Lung (tissue), 12 donors: ENCODE data around the gene SEPTIN1. TPM values are rescaled to one million over a fixed set of nuclear protein-coding genes. Genes with fewer than 3 reads are reported as not detected.
"Not testable (repeated sequence)": the region's sequence is repeated elsewhere in the genome, so short reads cannot be mapped to it uniquely, and the experiment has no call there.

ENCODE experiments used
- ATAC-seq: fragments of 200-7000 bp; cut with Tn5 transposase; one replicate; pipeline ENCODE4 v1.9.1; 2020; ENCODE audit warnings: moderate number of reproducible peaks; ENCODE audit not compliant: insufficient read depth, low FRiP score
- DNase-seq, 3 donors: peaks; one replicate each; pipeline ENCODE4 v3.0.0-alpha.2; 2013 to 2017
- H3K27ac ChIP-seq, 2 donors: one replicate each; pipeline ENCODE4 v1.5.1; 2013; ENCODE audit warnings: mild to moderate bottlenecking in 2 of 2, moderate library complexity in 2 of 2, control low read depth in 1 of 2, inconsistent platforms in 1 of 2, low read depth in 1 of 2, low read length in 1 of 2
- H3K27me3 ChIP-seq, 3 donors: one replicate each; pipeline ENCODE4 v1.5.1; 2013; ENCODE audit warnings: low read length in 2 of 3; ENCODE audit not compliant: control insufficient read depth in 3 of 3, insufficient read depth in 3 of 3
- H3K36me3 ChIP-seq, 4 donors: one replicate each; pipeline ENCODE4 v1.5.1; 2013; ENCODE audit warnings: low read length in 4 of 4, mild to moderate bottlenecking in 1 of 4, moderate library complexity in 1 of 4; ENCODE audit not compliant: control insufficient read depth in 4 of 4, insufficient read depth in 4 of 4
- H3K4me1 ChIP-seq, 5 donors: one replicate each; pipeline ENCODE4 v1.5.1; 2013; ENCODE audit warnings: low read length in 5 of 5, mild to moderate bottlenecking in 2 of 5, moderate library complexity in 1 of 5; ENCODE audit not compliant: control insufficient read depth in 5 of 5, insufficient read depth in 5 of 5
- H3K4me3 ChIP-seq: one replicate; pipeline ENCODE4 v1.5.1; 2013; ENCODE audit warnings: mild to moderate bottlenecking, control low read depth, moderate library complexity
- H3K9ac ChIP-seq, 2 donors: one replicate each; pipeline ENCODE4 v1.5.1; 2013; ENCODE audit warnings: low read length in 2 of 2, control low read depth in 1 of 2; ENCODE audit not compliant: insufficient read depth in 1 of 2
- H3K9me3 ChIP-seq, 4 donors: one replicate each; pipeline ENCODE4 v1.5.1; 2013; ENCODE audit warnings: low read length in 3 of 4, mild to moderate bottlenecking in 1 of 4, moderate library complexity in 1 of 4; ENCODE audit not compliant: control insufficient read depth in 4 of 4, insufficient read depth in 3 of 4
- CTCF ChIP-seq: IDR thresholded peaks from 2 replicates; pipeline ENCODE4 v1.5.1; 2012; ENCODE audit warnings: mild to moderate bottlenecking; ENCODE audit errors: control extremely low read depth, extremely low read depth
- WGBS, 2 donors: extraction: QIAGEN DNeasy Blood & Tissue Kit; methylation state at CpG; one replicate each; pipeline ENCODE4 v1.1.7; 2013; 5-methylcytosine and 5-hydroxymethylcytosine counted together
- polyA plus RNA-seq, 2 donors: library from polyadenylated mRNA; stranded (reverse); fragments of 200-250 nt; gene quantifications; one replicate each; pipeline ENCODE4 v1.2.1, GENCODE V29; 2013
- total RNA-seq, 2 donors: library from RNA; depleted of rRNA in 1 of 2; stranded (reverse); fragments of >200 nt in 1 of 2; gene quantifications; one replicate each; pipeline ENCODE4 v1.2.1, GENCODE V29; 2014 to 2021
- donor health status: control.
- donor health status: control.
- donor health status: Bipolar disorder and iron deficiency.
- donor health status: healthy.
- donor health status: DM: yes; HTN: yes; CAD: no.

The SEPTIN1 gene
- total and polyA plus RNA-seq, 4 donors: 3.3 to 7.3 (median 5.2) TPM

GRCh38 chr16:30398661-30399434 is 16.5 kb upstream of the SEPTIN1 start:
- Histone ChIP-seq H3K4me3 (no peak overlapping the region), H3K36me3 (peaks cover 0 to 12% (median 2%) of the 10 kb centered on the region in 4 donors), H3K9ac (no peak overlapping the region), H3K27ac (no peak overlapping the region), H3K9me3 (no peaks in the 10 kb centered on the region), H3K4me1 (peaks cover 0 to 27% (median 4%) of the 10 kb centered on the region in 5 donors), H3K27me3 (no peaks in the 10 kb centered on the region)
- TF ChIP-seq CTCF: no peak
- 83 to 88% methylated on average over 23 of the region's 23 CpGs for WGBS, 2 donors
- ATAC-seq (no peak), DNase-seq (no peak)

DNA sequence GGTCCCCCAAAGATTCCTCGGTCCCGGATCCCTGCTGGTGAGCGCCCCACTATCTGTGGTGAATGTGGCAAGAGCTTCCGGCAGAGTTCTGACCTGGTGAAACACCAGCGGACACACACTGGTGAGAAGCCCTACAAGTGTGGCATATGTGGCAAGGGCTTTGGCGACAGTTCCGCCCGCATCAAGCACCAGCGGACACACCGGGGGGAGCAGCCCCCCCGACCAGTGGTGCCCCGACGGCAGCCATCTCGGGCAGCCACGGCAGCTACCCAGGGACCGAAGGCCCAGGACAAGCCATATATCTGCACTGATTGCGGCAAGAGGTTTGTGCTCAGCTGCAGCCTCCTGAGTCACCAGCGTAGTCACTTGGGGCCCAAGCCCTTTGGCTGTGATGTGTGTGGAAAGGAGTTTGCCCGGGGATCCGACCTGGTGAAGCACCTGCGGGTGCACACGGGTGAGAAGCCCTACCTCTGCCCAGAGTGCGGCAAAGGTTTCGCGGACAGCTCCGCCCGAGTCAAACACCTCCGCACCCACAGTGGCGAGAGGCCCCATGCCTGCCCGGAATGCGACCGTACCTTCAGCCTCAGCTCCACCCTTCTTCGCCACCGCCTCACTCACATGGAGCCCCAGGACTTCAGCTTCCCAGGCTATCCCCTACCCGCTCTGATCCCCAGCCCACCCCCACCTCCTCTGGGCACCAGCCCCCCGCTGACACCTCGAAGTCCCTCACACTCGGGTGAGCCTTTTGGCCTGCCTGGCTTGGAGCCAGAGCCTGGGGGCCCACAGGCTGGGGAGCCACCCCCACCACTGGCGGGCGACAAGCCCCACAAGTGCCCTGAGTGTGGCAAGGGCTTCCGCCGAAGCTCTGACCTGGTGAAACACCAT is 15.7 kb upstream of the SEPTIN1 start:
- H3K9ac ChIP-seq: no peak overlapping the region
- no peak for DNase-seq
- H3K4me1 ChIP-seq: peaks cover 0 to 28% (median 4%) of the 10 kb centered on the region in 5 donors
- TF ChIP-seq CTCF: no peak
- ATAC-seq: no peak
- peaks cover 0 to 12% (median 2%) of the 10 kb centered on the region in 4 donors for H3K36me3 ChIP-seq
- WGBS, 2 donors: 87 to 90% methylated on average over 42 of the region's 42 CpGs
- H3K27me3 ChIP-seq: no peaks in the 10 kb centered on the region
- no peaks in the 10 kb centered on the region for H3K9me3 ChIP-seq
- H3K4me3 ChIP-seq: no peak overlapping the region
- no peak overlapping the region for H3K27ac ChIP-seq

DNA sequence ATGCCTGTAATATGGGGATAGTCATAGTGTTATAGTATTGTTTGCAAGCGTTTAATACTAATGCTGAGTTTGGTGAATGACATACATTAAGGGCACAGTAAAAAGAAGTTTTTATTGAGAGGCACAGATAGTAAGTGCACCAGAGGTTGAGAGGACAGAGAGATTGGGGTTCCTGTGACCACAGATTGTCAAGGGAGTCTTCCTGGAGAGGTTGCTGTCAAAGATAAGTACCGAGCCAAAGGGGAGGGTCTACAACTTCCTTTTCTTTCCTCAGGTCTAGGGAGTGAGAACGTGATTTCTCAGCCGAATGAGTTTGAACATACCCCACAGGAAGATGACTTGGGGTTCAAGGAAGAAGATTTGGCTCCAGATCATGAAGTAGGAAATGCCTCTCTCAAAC is 14.7 kb upstream of the SEPTIN1 start:
- H3K27me3 ChIP-seq: no peaks in the 10 kb centered on the region
- H3K9ac ChIP-seq: no peak overlapping the region
- no peak overlapping the region for H3K4me3 ChIP-seq
- no peaks in the 10 kb centered on the region for H3K9me3 ChIP-seq
- H3K27ac ChIP-seq: no peak overlapping the region
- 50 to 67% methylated on average over 4 of the region's 4 CpGs for WGBS, 2 donors
- H3K4me1 ChIP-seq: peaks cover 0 to 28% (median 4%) of the 10 kb centered on the region in 5 donors
- H3K36me3 ChIP-seq: peaks cover 0 to 12% (median 2%) of the 10 kb centered on the region in 4 donors
- DNase-seq (no peak), ATAC-seq (no peak)
- no peak for TF ChIP-seq CTCF

GRCh38 chr16:30396627-30397026 is 14.3 kb upstream of the SEPTIN1 start:
- peaks cover 0 to 12% (median 2%) of the 10 kb centered on the region in 4 donors for H3K36me3 ChIP-seq
- not testable (repeated sequence) for H3K9me3 ChIP-seq, DNase-seq, H3K27ac ChIP-seq, H3K27me3 ChIP-seq, H3K4me3 ChIP-seq, ATAC-seq, H3K9ac ChIP-seq
- 78 to 84% methylated on average over 4 of the region's 4 CpGs for WGBS, 2 donors
- peaks cover 0 to 28% (median 4%) of the 10 kb centered on the region in 5 donors for H3K4me1 ChIP-seq
